ENCODE data around the gene CHD5.

The CHD5 gene

DNA sequence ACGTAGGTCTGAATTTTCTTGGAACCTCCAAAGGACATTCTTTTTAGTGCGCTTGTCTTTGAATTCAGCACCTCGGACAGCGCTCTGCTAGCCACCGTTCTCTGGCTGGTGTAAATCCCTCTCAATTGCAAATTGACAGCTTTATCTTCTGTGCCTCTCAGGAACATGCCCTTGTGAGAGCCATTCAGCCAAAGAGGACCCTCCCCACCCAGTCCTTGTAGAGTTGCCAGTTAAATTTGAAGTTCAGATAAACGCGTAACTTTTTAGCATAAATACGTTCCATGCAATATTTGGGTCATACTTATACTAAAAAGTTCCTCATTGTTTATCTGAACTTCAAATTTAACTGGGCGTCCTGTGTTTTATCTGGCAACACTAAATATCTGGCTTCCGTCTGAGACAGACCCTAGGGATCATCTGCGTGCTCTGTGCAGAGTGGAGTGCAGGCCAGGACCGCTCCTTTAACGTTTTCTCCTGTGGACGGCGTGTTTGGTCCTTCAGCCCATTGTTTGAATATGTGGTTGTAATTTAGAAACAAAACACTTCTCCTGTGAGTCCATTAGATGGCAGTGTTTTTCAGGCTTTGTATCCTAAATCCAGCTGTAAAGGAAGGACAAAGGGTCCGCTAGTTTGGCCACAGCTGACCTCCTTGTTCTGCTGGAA lies 127.4 kb downstream of the CHD5 start:
- Mint-ChIP-seq H3K27me3 (no peaks in the 10 kb centered on the region), H3K36me3 (ENCODE audit: low read depth) (peaks cover 84% of the 10 kb centered on the region), H3K27ac (no peak overlapping the region), H3K4me1 (ENCODE audit: low read depth) (peaks cover 23% of the 10 kb centered on the region), H3K4me3 (no peak overlapping the region), H3K9me3 (no peaks in the 10 kb centered on the region)
- peak; percentile 47 for DNase-seq
